ENCODE results near the gene RIBC2. TPM values are rescaled to one million over a fixed set of nuclear protein-coding genes. Genes with fewer than 3 reads are reported as not detected.

RIBC2 gene
- total RNA-seq, 1 experiment from 2014 or later: 2.7 TPM

DNA sequence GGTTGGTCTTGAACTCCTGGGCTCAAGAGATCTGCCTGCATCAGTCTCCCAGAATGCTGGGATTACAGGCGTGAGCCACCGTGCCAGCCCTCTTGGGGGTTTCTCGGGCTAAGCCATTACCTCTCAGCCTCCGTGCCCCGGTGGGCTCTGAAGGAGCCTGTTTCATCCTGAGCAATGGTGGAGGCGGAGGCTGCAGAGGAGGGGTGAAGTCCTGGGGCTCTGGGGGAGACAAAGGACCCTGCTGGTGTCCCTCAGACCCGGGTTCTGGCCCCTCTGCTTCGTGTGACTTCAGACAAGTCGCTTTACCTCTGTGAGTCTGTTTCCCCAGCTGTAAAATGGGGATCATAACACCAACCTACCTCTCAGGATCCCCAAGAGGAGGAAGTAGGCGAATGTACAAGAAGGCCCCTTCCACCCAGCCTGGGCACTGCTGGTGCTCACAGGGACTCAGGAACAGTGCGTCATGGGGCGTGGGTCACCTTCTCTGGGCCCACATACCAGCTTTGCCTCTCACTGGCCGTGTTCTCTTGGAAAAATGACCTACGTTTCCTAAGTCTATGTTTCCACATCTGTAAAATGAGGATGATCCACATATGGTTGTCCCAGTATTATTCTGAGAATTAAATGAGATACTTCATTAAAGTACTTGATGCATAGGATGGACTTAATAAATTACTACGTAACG lies 36.8 kb downstream of the RIBC2 start:
- H3K79me2 ChIP-seq (ENCODE audit: low read length): no peaks in the 10 kb centered on the region
- DNase-seq: no peak
- H3K27me3 ChIP-seq (ENCODE audit: low read length): no peaks in the 10 kb centered on the region
- no peak overlapping the region for H3K27ac ChIP-seq (ENCODE audit: low read length)
- no peaks in the 10 kb centered on the region for H4K20me1 ChIP-seq (ENCODE audit: low read length)
- H3K4me1 ChIP-seq (ENCODE audit: insufficient read depth, low read length): no peaks in the 10 kb centered on the region
- no peak for TF ChIP-seq CTCF (conservative IDR thresholded peaks at IDR 0.05; ENCODE audit: low read depth, low read length)
- TF ChIP-seq EZH2 (IDR thresholded peaks at IDR 0.05; ENCODE audit: low read length, unreplicated experiment): no peak
- no peak for TF ChIP-seq EZH2phosphoT487 (IDR thresholded peaks at IDR 0.05; ENCODE audit: borderline replicate concordance, low read length)
- no peaks in the 10 kb centered on the region for H3K9me3 ChIP-seq (ENCODE audit: low read length)
- ChIA-PET CTCF (no interaction called here), POLR2A (ENCODE audit: unreplicated experiment) (no interaction called here)
- BruUV-seq (replicated peaks): no TSS peak
- no peaks in the 10 kb centered on the region for H3F3A ChIP-seq (ENCODE audit: low read length, unreplicated experiment)
- no peak overlapping the region for H3K4me3 ChIP-seq (ENCODE audit: low read length)
- intact Hi-C loops (cut with micrococcal nuclease): no loop called here
- no peak overlapping the region for H3K9ac ChIP-seq (ENCODE audit: low read length)
- no peak overlapping the region for H3K4me2 ChIP-seq (ENCODE audit: low read length)
- no peak for ATAC-seq
- H3K9me2 ChIP-seq (replicated peaks; ENCODE audit: low read length): no peaks in the 10 kb centered on the region
- H2AFZ ChIP-seq (ENCODE audit: low read length): no peak overlapping the region
- H3K36me3 ChIP-seq (ENCODE audit: low read depth, low read length): no peaks in the 10 kb centered on the region

DNA sequence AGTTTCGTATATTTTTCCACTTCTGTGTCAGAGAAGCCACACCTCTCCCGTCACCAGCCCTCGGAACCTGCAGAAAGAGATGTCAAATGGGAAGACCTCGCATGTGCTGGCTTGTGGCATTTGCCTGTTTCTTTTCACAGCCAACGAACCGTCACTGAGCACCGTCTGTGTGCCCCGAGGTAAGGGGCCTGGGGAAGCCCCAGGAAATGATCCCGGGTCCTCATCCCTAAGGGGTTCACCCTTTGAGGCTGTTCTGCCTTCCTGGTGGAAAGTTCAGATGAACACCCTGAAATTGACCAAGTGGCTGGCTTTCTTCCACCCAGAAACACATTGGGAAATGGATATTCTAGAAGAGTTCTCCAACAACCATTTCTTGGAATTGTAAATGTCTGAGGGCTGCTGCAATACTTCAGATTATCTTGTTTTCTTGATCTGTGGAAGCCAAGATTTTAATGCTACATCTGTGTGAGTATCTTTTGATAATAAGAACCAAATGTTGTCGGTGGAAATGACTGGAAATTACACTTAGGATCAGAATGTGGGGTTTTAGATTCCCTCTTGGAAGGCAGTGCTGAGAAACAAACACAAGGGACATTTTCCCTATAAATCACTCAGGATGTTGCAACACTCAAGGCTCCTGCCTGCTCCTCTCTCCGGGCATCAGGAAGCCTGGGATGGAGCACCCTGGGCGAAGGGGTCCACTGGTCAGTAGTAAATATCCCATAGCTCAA lies 37.6 kb downstream of the RIBC2 start:
- H2AFZ ChIP-seq (ENCODE audit: low read length): no peak overlapping the region

More for the DNA sequence above, 37.6 kb downstream of the RIBC2 start:
- Histone ChIP-seq H3K9me3 (ENCODE audit: low read length) (no peaks in the 10 kb centered on the region), H3K4me2 (ENCODE audit: low read length) (no peak overlapping the region), H3K9ac (ENCODE audit: low read length) (no peak overlapping the region), H3K4me3 (ENCODE audit: low read length) (no peak overlapping the region), H3F3A (ENCODE audit: low read length, unreplicated experiment) (no peaks in the 10 kb centered on the region), H3K9me2 (replicated peaks; ENCODE audit: low read length) (no peaks in the 10 kb centered on the region), H3K27me3 (ENCODE audit: low read length) (no peaks in the 10 kb centered on the region), H3K27ac (ENCODE audit: low read length) (no peak overlapping the region), H3K4me1 (ENCODE audit: insufficient read depth, low read length) (no peaks in the 10 kb centered on the region), H3K79me2 (ENCODE audit: low read length) (no peaks in the 10 kb centered on the region), H3K36me3 (ENCODE audit: low read depth, low read length) (no peaks in the 10 kb centered on the region), H4K20me1 (ENCODE audit: low read length) (no peaks in the 10 kb centered on the region)
- ChIA-PET CTCF (no interaction called here), POLR2A (ENCODE audit: unreplicated experiment) (no interaction called here)
- no peak for DNase-seq
- TF ChIP-seq EZH2phosphoT487 (IDR thresholded peaks at IDR 0.05; ENCODE audit: borderline replicate concordance, low read length) (no peak), CTCF (conservative IDR thresholded peaks at IDR 0.05; ENCODE audit: low read depth, low read length) (no peak), EZH2 (IDR thresholded peaks at IDR 0.05; ENCODE audit: low read length, unreplicated experiment) (no peak)
- intact Hi-C loops (cut with micrococcal nuclease): no loop called here
- no TSS peak for BruUV-seq (replicated peaks)
- no peak for ATAC-seq

Data from PC-3 (cell line).